ENCODE results near the gene UBE3D.

The UBE3D gene

DNA sequence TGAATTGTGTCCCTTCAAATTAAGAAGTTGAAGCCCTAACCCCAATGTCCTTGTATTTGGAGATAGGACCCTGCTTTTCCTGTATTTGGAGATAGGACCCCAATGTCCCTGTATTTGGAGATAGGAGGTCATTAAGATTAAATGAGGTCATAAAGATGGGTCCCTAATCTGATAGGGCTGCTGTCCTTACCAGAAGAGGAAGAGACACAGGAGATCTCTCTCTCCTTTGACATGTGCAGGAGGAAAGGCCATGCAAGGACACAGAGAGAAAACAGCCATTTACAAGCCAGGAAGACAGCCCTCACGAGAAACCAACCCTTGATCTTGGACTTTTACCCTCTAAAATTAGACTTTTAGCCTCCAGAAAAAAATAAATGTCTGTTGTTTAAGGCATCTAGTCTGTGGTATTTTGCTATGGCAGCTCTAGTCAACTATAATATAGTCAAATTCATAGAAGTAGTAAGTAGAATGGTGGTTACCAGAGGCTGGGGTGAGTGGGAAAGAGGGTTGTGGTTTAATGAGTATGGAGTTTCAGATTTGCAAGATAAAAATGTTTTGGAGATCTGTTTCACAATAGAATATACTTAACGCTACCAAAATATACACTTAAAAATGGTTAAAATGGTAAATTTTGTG lies 59.3 kb downstream of the UBE3D start:
- H3K4me3 ChIP-seq (ENCODE audit: low read depth, low read length): no peak overlapping the region
- DNase-seq (ENCODE audit: low read depth): no peak
- TF ChIP-seq, protein P1, sequence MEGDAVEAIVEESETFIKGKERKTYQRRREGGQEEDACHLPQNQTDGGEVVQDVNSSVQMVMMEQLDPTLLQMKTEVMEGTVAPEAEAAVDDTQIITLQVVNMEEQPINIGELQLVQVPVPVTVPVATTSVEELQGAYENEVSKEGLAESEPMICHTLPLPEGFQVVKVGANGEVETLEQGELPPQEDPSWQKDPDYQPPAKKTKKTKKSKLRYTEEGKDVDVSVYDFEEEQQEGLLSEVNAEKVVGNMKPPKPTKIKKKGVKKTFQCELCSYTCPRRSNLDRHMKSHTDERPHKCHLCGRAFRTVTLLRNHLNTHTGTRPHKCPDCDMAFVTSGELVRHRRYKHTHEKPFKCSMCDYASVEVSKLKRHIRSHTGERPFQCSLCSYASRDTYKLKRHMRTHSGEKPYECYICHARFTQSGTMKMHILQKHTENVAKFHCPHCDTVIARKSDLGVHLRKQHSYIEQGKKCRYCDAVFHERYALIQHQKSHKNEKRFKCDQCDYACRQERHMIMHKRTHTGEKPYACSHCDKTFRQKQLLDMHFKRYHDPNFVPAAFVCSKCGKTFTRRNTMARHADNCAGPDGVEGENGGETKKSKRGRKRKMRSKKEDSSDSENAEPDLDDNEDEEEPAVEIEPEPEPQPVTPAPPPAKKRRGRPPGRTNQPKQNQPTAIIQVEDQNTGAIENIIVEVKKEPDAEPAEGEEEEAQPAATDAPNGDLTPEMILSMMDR (IDR thresholded peaks at IDR 0.05; ENCODE audit: control insufficient read depth, extremely low read depth, insufficient read depth): no peak

DNA sequence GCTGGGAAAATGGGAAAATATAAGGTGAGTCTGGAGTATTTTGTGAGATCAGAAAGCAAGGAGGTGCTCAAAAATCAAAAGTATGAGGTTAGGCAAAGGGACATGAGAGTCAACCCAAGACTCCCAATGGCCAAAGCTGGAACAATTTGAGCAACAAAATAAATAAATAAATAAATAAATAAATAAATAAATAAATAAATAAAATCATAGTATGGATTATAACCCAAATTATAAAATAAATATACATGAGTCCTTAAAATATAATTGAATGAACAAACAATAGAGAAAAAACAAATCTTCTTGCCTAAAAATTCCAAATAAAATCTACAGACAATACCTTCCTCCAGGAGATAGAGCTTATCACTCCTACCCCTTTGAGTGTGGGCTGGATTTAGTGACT lies 69.5 kb downstream of the UBE3D start:
- no peak for DNase-seq (ENCODE audit: low read depth)
- no peak overlapping the region for H3K4me3 ChIP-seq (ENCODE audit: low read depth, low read length)
- TF ChIP-seq, protein P1 (IDR thresholded peaks at IDR 0.05; ENCODE audit: control insufficient read depth, extremely low read depth, insufficient read depth): no peak

DNA sequence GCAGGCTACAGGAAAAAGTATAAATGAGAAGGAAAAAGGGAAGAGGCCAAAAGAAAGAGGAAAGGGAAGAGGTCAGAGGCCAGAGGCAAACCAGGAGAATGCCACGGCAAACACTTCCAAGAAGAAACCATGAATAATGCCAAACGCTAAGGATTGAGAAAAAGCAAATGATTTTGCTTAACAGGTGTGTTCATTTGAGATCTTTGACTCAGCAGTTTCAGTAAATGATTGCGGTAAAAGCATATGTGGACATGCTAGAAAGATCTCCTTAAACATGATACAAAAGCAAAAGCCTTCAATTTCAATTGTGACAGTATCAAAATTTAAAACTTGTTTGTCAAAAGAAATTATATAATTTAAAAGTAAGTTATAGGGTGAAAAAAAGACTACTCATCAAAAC lies 70.6 kb downstream of the UBE3D start:
- TF ChIP-seq, protein P1 (IDR thresholded peaks at IDR 0.05; ENCODE audit: control insufficient read depth, extremely low read depth, insufficient read depth): no peak

DNA sequence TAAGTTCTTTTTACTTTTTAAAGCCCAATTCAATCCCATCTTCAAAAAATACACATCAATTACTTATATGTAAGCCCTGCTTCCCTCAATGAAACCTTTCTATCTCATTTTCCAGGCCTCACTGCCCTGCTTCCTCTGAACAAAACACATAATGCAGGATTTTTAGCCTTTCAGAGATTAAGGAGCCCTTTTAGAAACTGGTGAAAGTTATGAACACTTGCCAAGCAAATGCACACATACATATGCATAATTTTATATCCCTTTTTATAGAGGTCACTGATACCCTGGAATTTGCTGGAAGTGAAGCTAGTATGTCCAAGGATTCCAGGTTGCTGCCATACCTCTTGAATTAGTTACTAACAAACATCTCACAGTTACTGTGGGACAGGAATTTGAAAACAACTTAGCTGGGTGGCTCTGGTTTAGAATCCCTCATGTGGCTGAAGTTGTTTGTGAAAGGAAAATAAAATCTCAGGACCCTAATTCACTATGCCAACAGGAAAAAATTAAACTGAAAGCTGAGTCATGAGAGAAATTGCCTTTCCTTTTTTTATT lies 75.8 kb downstream of the UBE3D start:
- TF ChIP-seq, protein P1 (IDR thresholded peaks at IDR 0.05; ENCODE audit: control insufficient read depth, extremely low read depth, insufficient read depth): no peak
- H3K4me3 ChIP-seq (ENCODE audit: low read depth, low read length): no peak overlapping the region
- DNase-seq (ENCODE audit: low read depth): no peak

More for the DNA sequence above, 70.6 kb downstream of the UBE3D start:
- DNase-seq (ENCODE audit: low read depth): no peak
- no peak overlapping the region for H3K4me3 ChIP-seq (ENCODE audit: low read depth, low read length)

DNA sequence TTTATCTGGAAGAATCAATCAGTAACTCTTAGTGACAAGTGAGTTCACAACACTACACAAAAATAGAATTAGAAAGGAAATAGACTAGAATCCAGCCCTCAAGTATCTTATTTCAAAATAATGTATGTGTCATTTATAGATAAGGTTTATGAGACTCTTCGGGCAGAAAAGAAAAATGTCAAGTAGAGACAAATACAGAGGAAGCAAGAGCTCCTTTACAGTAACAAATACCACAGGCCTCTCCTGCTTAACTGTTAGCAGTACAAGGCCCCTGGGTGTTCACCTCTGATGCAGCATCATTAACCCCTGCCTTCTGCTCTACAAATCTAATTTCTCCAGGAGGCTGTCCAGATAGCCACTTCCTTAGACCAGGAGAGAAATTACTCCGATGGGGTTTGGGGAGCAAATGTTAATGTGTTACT lies 76.7 kb downstream of the UBE3D start:
- no peak for DNase-seq (ENCODE audit: low read depth)
- H3K4me3 ChIP-seq (ENCODE audit: low read depth, low read length): no peak overlapping the region

DNA sequence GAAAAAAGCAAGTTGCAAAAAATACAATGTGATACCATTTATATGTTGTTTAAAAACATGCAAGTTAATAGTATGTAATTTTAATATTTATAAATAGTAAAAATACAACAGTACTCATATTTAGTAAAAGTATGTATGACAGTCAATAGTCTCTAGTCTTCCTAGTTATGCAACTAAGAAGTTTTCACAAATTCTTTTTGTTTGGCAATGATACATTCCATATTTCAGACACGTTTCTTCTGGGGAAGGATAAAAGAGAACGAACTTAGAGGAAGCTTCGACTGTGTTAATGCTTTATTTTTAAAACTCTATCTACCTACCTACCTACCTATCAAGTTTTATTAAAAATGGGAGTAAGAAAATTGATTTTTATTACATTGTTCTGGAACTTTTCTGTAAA lies 77.7 kb downstream of the UBE3D start:
- DNase-seq (ENCODE audit: low read depth): no peak
- no peak overlapping the region for H3K4me3 ChIP-seq (ENCODE audit: low read depth, low read length)
- TF ChIP-seq, protein P1 (IDR thresholded peaks at IDR 0.05; ENCODE audit: control insufficient read depth, extremely low read depth, insufficient read depth): no peak

More for the DNA sequence above, 76.7 kb downstream of the UBE3D start:
- TF ChIP-seq, protein P1 (IDR thresholded peaks at IDR 0.05; ENCODE audit: control insufficient read depth, extremely low read depth, insufficient read depth): no peak

DNA sequence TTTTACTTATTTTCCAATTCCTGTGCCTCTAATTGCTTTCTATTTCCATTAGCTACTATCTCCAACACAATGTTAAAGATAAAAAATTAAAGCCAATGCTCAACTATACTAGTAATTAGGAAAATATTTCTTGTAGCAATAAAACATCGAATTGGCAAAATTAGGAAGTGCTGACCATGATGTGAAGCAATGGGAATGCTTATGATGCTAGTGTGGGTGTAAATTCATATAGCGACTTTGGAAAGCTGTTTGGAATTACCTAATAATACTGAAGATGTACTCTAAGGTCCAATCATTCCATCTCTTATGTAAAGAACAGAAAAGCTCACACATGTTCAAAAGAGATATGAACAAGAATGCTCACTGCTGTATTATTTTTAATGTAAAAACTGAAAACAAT lies 78.2 kb downstream of the UBE3D start:
- no peak overlapping the region for H3K4me3 ChIP-seq (ENCODE audit: low read depth, low read length)
- DNase-seq (ENCODE audit: low read depth): no peak
- TF ChIP-seq, protein P1 (IDR thresholded peaks at IDR 0.05; ENCODE audit: control insufficient read depth, extremely low read depth, insufficient read depth): no peak

Data from LNCaP clone FGC (cell line).